Activated naive CD8-positive, alpha-beta T cell (primary cell): ENCODE data around the gene PIAS3.

Source experiments
- H3K27ac Mint-ChIP-seq: one replicate; pipeline ENCODE4 v1.8.0; 2021; ENCODE audit warnings: mixed read lengths
- H3K27me3 Mint-ChIP-seq: one replicate; pipeline ENCODE4 v1.8.0; 2021; ENCODE audit warnings: mixed read lengths
- H3K36me3 Mint-ChIP-seq: one replicate; pipeline ENCODE4 v1.8.0; 2021; ENCODE audit warnings: mixed read lengths
- H3K4me1 Mint-ChIP-seq: one replicate; pipeline ENCODE4 v1.8.0; 2021; ENCODE audit warnings: low read depth, mixed read lengths
- H3K4me3 Mint-ChIP-seq: one replicate; pipeline ENCODE4 v1.8.0; 2021; ENCODE audit warnings: mild to moderate bottlenecking, mixed read lengths
- H3K9me3 Mint-ChIP-seq: one replicate; pipeline ENCODE4 v1.8.0; 2021; ENCODE audit warnings: low read depth, mixed read lengths

PIAS3 gene

DNA sequence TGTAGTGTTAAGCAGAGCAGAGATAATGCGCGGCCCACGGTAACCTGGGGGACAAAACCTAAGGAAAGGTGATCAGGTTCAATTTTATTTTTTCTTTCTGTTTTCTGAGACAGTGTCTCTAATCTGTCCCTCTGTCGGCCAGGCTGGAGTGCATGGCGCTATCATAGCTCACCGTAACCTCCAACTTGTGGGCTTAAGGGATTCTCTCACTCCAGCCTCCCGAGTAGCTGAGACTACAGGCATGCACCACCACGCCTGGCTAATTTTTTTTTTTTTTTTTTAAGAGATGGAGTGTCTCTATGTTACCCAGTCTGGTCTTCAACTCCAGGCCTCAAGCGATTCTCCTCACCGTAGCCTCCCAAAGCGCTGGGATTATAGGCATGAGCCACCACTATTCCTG, 27.5 kb upstream of the PIAS3 start:
- H3K27ac Mint-ChIP-seq, result no peak overlapping the region
- no peaks in the 10 kb centered on the region for H3K36me3 Mint-ChIP-seq
- H3K4me3 Mint-ChIP-seq, result peak overlapping the region; percentile 85
- H3K9me3 Mint-ChIP-seq, result no peaks in the 10 kb centered on the region
- H3K4me1 Mint-ChIP-seq, result peaks cover 15% of the 10 kb centered on the region
- H3K27me3 Mint-ChIP-seq, result peaks cover 7% of the 10 kb centered on the region

DNA sequence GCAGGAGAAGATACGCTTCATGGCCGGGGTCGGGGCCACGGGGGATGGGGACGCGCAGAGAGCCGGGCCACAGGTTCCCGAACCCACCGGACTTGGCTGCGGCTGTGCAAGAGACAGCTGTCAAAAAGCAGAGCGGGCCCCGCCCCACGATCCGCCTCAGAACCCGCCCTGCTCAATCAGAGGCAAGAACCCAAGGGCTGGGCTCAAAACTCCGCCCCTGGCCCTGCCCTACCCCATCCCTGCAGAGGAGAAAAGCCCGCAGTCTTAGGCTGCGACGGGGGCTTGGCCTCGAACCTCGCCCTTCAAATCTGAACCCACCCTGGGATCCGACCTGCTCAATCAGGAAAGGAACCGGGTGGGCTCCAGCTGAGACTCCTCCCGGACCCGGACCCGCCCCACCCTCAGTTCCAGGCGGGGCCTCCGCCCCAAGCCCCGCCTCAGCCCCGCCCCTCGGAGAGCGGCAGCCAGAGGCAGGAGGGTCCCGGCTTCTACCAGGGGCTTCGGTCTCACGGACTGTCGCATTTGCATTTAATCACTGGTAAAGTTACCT, 26.9 kb upstream of the PIAS3 start, which contains the start of gene ANKRD35:
Gene ANKRD35, minus strand, starts transcription at position 129 of the 550 bp plus-strand sequence. Its CDS starts 108 bp downstream, at position 21.
- peaks cover 7% of the 10 kb centered on the region for H3K27me3 Mint-ChIP-seq
- H3K36me3 Mint-ChIP-seq, result no peaks in the 10 kb centered on the region
- H3K27ac Mint-ChIP-seq, result no peak within 1 kb of the TSS
- no peaks in the 10 kb centered on the region for H3K9me3 Mint-ChIP-seq
- H3K4me1 Mint-ChIP-seq, result peaks cover 15% of the 10 kb centered on the region
- H3K4me3 Mint-ChIP-seq, result peak within 1 kb of the TSS; percentile 85

DNA sequence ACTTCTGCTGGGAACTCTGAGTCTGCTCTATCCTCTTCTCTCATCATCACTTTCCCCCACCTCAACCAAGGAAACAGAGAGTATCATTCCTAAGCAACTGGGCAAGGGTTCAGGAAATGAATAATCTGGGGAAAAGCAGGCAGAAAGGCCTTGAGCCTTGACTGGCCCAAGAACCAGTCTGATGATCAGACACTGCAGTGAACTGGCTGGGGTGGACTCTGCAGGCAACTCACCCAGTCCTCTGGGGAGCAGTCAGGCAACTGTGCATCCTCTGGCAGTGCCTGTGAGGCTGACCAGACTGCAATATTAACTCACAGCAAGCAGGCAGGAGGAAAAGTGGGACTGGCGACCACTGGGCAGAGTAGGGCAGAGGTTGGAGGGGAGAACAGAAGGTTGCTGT, 25.8 kb upstream of the PIAS3 start:
- peaks cover 15% of the 10 kb centered on the region for H3K4me1 Mint-ChIP-seq
- H3K27ac Mint-ChIP-seq, result no peak overlapping the region
- peak overlapping the region; percentile 85 for H3K4me3 Mint-ChIP-seq
- peaks cover 7% of the 10 kb centered on the region for H3K27me3 Mint-ChIP-seq
- no peaks in the 10 kb centered on the region for H3K36me3 Mint-ChIP-seq
- no peaks in the 10 kb centered on the region for H3K9me3 Mint-ChIP-seq

DNA sequence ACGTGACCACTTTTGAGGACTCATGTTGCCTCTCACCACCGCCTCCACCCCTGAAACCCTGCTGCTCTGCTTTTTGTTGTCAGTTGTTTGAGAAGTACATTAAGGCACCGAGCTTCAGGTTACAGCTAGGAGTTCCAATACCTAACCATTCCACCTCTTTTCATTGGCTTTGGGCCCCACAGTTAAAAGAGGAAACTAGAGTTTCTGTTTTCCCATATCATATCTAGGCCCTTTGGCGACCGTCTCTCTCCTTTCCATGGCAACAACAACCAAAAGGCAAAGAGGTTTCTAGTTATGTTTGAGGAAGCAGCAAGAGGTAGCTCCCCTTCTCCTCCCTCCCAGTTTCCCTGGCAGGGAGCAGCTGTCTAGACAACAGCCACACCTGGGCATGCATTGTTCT, 20.9 kb upstream of the PIAS3 start:
- no peak overlapping the region for H3K4me3 Mint-ChIP-seq
- peaks cover 7% of the 10 kb centered on the region for H3K27me3 Mint-ChIP-seq
- H3K4me1 Mint-ChIP-seq, result peaks cover 3% of the 10 kb centered on the region
- no peaks in the 10 kb centered on the region for H3K9me3 Mint-ChIP-seq
- H3K36me3 Mint-ChIP-seq, result no peaks in the 10 kb centered on the region
- H3K27ac Mint-ChIP-seq, result no peak overlapping the region

DNA sequence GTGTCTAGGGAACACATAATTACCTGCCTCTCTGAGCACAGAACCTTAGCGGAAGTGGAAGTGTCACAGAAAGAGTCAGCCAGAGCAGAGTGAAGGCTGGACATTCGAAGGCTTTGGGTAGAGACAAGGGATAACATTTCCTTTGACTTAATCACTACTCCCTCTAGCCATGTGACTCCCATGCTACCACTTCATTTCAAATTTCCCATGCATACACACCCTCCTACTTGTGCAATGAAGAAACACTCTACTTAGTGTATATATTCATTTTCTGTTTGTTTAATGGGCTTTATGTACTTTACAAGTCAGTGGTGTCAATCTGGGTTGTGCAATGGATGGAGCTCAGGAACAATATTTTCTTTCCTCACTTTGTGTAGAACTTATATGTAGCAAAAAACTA, 19.8 kb upstream of the PIAS3 start:
- Mint-ChIP-seq H3K4me1 (no peaks in the 10 kb centered on the region), H3K9me3 (no peaks in the 10 kb centered on the region), H3K27ac (no peak overlapping the region), H3K27me3 (peaks cover under 1% of the 10 kb centered on the region), H3K4me3 (no peak overlapping the region), H3K36me3 (no peaks in the 10 kb centered on the region)

DNA sequence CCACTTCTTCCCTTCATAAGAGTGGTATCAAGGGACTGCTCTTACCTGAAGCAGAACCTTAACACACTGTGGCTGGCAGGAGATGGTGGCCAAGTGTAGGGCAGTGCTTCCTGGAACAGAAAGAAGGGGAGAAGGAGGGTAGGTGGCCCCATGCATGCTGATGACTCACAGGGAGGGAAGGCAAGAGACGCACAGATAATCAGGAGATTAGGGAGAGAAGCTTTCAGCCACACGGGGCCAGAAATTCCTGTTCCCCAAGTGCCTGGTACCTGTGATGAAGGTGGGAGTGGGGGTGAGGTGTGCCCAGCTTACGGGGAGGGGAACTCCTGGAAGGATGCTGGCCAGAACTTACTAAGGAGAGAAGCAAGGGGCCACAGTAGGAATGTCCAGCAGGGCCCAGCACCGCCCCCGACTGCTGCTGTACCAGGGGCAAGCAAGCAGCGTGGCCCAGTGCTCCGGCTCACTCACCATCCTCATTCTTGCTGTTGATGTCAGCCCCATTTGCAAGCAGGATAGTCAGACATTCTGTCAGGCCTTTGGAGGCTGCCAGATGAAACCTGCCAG, 19.1 kb upstream of the PIAS3 start:
- H3K27me3 Mint-ChIP-seq, result no peaks in the 10 kb centered on the region
- peaks cover under 1% of the 10 kb centered on the region for H3K4me1 Mint-ChIP-seq
- no peaks in the 10 kb centered on the region for H3K9me3 Mint-ChIP-seq
- H3K4me3 Mint-ChIP-seq, result no peak overlapping the region
- no peak overlapping the region for H3K27ac Mint-ChIP-seq
- H3K36me3 Mint-ChIP-seq, result no peaks in the 10 kb centered on the region

DNA sequence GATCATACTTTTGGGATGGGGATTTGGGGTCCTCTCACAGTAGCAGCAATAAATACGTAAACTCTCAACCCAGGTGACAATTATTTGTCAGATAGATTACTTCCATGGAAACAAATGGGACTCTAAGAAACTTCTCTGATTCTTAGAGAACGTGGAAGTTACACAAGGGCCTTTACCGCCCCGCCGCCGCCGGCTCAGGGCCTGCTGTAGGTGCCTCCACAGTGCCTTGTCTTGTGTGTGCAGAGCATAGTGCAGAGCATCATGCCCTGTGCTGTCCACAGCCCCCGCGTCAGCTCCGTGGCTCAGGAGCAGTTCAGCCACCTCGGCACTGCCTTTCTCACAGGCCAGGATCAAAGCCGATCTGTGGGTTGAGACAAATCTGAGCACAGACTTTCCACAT, 15.8 kb upstream of the PIAS3 start:
- Mint-ChIP-seq H3K4me3 (no peak overlapping the region), H3K9me3 (no peaks in the 10 kb centered on the region), H3K27me3 (peaks cover 1% of the 10 kb centered on the region), H3K4me1 (peaks cover 15% of the 10 kb centered on the region), H3K36me3 (no peaks in the 10 kb centered on the region), H3K27ac (no peak overlapping the region)

DNA sequence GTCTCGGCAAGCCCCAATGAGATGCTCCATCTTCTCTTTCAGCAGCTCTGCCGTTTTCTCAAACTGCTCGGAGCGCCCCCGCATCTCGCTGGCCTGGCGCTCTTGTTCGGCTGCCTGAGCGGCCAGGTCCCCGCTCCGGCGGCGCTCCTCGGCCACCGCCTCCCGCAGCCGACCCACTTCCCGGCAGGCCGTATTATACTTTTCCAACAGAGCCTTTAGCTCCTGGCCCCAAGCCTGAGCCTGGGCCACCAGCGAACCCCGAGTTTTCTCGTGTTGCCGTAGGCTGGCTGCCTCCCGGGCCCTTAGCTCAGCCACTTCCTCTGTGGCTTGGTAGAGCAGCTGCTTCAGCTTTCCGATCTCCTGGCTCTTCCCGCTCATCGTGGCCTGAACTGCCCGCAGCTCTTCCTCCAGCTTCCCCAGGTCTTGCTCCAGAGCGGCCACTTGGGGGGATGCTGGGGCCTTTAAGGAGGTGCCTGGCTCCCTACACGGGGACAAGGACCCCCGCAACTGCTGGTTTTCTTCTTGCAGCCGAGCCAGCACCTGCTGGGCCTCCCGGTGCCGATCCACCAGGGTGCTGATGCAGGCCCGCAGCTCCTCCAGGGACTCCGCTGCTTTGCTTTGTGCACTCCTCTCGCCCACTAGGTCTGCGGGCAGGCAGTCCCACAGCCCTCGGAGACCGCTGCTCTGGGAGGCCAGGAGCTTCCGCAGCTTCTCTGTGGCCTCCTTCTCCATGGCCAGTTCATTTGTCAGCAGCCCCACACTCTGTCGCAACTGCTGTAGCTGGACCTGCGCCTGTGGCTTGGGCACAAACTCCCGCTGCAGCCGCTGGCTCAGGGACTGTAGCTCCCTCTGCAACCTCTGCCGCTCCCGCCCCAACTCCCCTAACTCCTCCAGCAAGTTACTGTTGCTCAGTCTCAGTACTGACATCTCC, 13.4 kb upstream of the PIAS3 start:
- Mint-ChIP-seq H3K4me1 (peaks cover 15% of the 10 kb centered on the region), H3K9me3 (no peaks in the 10 kb centered on the region), H3K36me3 (no peaks in the 10 kb centered on the region), H3K27ac (peak overlapping the region; percentile 23), H3K4me3 (peak overlapping the region; percentile 77), H3K27me3 (peaks cover 1% of the 10 kb centered on the region)

DNA sequence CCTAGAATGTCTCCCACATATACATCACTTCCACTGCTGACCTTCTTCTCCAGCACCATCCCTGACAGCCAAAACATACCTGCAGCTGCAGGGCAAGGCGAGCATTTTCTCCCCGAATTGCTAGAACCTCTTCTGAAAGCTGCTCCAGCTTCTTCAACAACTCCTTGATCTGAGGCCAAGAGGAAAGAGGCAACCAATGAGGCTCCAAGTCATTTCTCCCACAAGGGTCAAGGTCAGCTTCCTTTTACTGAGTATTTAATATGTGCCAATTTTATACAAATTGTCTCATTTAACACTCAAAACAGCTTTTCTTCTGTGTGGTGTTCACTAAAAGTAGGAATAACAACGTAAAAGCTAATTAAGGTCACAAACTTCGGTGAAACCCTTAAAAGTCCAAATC, 9.4 kb upstream of the PIAS3 start:
- H3K27me3 Mint-ChIP-seq, result peaks cover 1% of the 10 kb centered on the region
- no peak overlapping the region for H3K4me3 Mint-ChIP-seq
- no peaks in the 10 kb centered on the region for H3K36me3 Mint-ChIP-seq
- H3K4me1 Mint-ChIP-seq, result peaks cover 15% of the 10 kb centered on the region
- no peaks in the 10 kb centered on the region for H3K9me3 Mint-ChIP-seq
- no peak overlapping the region for H3K27ac Mint-ChIP-seq

DNA sequence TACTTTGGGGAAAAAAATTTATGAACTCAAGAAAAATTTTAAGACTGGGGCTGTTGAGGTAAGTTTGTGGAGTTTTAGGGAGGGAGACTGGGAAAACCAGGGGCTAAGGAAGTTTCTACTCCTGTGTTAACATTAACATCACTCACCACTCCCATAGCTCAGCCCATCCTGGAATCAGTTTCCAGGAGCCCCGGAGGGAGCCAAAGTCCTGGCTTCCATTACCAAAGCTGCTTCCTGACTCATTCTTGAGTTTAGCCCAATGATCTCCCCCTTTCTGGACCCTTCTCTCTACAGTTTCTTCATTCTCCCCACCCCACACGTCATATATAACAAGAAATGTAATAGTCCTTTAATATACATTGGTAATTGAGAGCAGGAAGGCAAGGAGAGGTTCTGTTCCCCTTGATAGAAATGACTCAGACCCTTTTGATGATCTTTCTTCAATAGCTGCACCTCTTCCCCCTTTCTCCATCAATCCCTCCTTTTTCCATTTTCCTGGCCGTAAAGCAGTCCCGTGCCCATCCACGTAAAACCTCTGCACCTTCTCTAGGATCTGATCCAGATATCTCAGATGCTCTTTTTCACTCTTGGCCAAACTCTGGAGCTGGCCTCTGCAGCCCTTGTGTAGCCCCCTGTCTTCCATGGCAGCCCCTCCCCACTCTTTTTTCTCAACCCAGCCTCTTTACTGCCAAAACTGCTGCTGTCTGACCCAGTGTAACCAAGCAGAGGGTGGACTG, 4.6 kb upstream of the PIAS3 start:
- no peak overlapping the region for H3K27ac Mint-ChIP-seq
- no peaks in the 10 kb centered on the region for H3K27me3 Mint-ChIP-seq
- no peak overlapping the region for H3K4me3 Mint-ChIP-seq
- H3K4me1 Mint-ChIP-seq, result peaks cover 6% of the 10 kb centered on the region
- no peaks in the 10 kb centered on the region for H3K9me3 Mint-ChIP-seq
- no peaks in the 10 kb centered on the region for H3K36me3 Mint-ChIP-seq

DNA sequence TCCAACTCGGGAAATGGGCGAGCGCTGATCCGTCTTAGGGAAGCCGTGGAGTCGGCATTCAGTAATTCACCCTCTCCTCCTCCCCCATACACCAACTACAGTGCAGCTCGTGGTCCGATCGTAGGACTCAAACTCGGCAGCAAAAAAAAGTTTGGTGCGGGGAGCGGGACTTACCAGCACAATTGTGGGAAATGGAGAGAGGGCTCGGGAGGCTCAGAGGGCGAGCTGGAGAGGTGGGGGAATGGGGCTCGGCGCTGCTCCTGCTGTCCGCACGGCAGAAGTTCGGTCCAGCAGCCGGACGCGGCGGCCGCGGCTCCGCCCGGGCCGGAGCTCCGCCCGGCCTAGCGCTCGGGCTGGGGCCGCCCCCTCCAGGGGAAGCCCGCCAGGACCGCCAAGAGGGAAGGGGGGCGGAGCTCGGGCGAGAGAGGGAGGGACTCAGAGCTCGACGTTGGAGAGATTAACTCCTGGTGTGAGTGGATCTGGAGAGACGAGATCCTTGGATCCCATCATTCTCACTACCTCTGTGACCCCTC, 676 bp upstream of the PIAS3 start:
- H3K4me1 Mint-ChIP-seq, result peaks cover 18% of the 10 kb centered on the region
- H3K9me3 Mint-ChIP-seq, result no peaks in the 10 kb centered on the region
- H3K27ac Mint-ChIP-seq, result peak overlapping the region; percentile 77
- H3K4me3 Mint-ChIP-seq, result peak overlapping the region; percentile 95
- H3K27me3 Mint-ChIP-seq, result no peaks in the 10 kb centered on the region
- H3K36me3 Mint-ChIP-seq, result no peaks in the 10 kb centered on the region

DNA sequence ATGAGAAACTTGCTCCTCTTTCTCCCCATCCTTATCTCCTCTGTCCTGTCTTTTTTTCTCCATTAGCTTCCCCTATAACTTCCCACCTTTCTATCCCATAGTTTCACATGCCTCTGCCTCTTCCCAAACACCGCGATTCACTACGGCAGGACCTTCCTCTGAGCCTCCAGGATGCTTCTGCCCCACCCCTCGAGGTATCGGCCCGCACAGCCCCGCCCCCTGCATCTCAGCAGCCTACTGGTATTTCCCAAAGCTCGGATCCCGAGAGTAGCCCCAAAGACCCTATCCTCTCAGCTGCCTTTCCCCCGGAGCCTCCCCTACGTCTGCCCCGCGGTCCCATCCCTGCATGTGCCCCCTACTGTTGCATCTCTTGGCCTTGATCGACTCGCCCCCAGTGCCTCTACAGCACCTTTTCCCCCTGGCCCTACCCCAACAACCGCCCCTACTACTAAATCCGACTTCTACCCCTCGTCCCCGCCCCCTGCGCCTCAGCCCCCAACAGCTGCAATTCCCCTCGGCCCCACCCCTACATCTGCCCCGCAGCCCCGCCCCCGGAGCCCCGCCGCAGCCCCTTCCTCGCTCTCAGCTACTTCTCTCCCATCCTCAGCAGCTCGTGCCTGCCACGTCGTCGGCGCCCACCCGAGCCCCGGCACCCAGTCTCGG, 512 bp downstream of the PIAS3 start:
- H3K36me3 Mint-ChIP-seq, result peaks cover 3% of the 10 kb centered on the region
- H3K9me3 Mint-ChIP-seq, result no peaks in the 10 kb centered on the region
- no peaks in the 10 kb centered on the region for H3K27me3 Mint-ChIP-seq
- peak overlapping the region; percentile 78 for H3K27ac Mint-ChIP-seq
- H3K4me3 Mint-ChIP-seq, result peak overlapping the region; percentile 95
- H3K4me1 Mint-ChIP-seq, result peaks cover 18% of the 10 kb centered on the region

DNA sequence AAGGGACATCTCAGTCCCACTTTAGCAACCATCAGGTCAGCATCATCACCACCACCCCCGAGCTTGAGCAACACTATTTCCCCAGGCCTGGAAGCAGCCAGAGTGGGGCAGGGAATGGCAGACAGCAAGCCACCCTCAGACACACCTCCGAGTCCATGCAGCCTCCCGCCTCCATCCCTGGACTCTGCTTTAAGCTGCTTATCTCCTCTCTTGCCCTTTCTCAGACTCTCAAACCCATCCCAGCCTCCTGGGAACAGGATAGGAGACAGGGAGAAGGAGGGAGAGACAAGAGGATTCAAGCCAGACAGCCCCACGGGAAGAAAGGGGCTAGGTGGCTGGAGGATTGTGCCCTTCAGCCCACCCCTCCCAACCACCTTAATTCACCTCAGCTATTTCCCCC, 1.7 kb downstream of the PIAS3 start:
- Mint-ChIP-seq H3K27ac (no peak overlapping the region), H3K4me3 (peak overlapping the region; percentile 10), H3K4me1 (peaks cover 18% of the 10 kb centered on the region), H3K27me3 (no peaks in the 10 kb centered on the region), H3K9me3 (no peaks in the 10 kb centered on the region), H3K36me3 (peaks cover 3% of the 10 kb centered on the region)

DNA sequence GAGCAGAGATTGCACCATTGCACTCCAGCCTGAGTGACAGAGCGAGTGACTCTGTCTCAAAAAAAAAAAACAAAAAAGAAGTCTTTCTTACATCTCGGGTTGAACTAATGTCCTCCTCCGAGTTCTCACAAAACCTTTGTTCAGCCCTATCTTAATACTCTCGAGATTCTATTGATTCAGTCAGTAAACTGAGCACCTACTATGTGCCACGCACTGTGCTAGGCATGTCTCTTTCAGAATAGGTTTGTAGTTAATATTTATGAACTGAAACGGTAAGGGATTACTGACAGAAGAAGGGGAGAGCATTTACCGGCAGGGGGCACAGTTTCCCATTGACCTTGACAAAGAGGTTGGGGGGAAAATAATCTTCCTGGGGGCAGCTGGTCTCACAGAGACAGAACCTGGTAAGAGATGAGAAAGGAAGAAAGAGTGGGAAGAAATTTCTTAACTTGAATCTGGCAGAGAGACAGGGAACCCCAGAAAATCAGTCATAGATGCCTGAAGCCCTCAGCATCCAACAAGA, 3.4 kb downstream of the PIAS3 start:
- Mint-ChIP-seq H3K4me1 (peaks cover 18% of the 10 kb centered on the region), H3K9me3 (no peaks in the 10 kb centered on the region), H3K36me3 (peaks cover 7% of the 10 kb centered on the region), H3K4me3 (no peak overlapping the region), H3K27me3 (no peaks in the 10 kb centered on the region), H3K27ac (no peak overlapping the region)
